Measurements from ENCODE around the gene CCDC60.

The CCDC60 gene

DNA sequence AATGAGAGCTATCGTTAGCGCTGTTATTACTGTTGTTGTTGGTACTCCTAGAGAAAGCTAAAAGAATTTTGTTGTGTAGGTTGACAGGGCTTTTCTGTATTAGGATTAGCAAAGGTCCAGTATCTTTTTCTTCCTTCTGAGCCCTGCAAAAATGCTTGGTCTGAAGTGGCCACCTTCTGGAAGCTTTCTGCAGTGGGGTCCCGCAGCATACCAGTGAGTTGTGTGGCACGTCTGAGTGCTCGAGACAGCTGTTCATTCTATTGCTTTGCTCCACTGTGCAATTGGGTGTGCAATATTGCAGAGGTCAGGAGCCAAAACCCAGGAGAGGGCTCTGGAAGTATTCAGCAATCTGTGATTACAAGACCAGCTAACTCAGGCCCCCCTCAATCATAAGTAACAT is 57.1 kb downstream of the CCDC60 start:
- H3K27ac ChIP-seq (ENCODE audit: low read length), result no peak overlapping the region
- 0 out of 2 replicates have a peak, but pooled peaks cover 6% of the 10 kb centered on the region for H3K9me3 ChIP-seq (ENCODE audit: insufficient read depth, low read depth, low read length)
- H3K9ac ChIP-seq (ENCODE audit: low read depth, low read length), result no peak overlapping the region
- no peaks in the 10 kb centered on the region for H3K27me3 ChIP-seq (ENCODE audit: insufficient read depth, low read length)
- no peak overlapping the region for H3K4me3 ChIP-seq (ENCODE audit: low read length)
- H3K4me1 ChIP-seq (ENCODE audit: insufficient read depth, low read length), result peaks cover 20% of the 10 kb centered on the region
- H3K36me3 ChIP-seq (ENCODE audit: insufficient read depth, low read depth, low read length), result no peaks in the 10 kb centered on the region

DNA sequence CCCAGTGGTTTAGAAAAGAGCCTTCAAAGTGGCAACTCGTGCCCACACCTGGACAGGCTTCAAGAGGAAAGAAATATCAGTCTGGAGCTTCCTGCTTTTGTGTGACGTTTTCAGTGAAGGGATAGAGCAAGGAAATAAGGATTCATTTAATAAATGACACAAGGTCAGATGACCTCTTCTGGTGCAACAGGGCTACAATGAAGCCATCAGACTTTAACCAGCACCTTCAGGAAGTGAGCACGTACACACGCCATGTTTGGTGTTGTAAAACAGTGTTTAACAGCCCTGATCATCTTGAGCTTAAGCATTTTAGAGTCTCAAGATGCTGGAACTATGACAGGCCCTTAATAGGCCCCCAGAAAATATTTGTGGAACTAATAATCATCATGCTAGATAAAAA is 59.1 kb downstream of the CCDC60 start:
- no peak overlapping the region for H3K9ac ChIP-seq (ENCODE audit: low read depth, low read length)
- H3K4me3 ChIP-seq (ENCODE audit: low read length), result no peak overlapping the region
- H3K9me3 ChIP-seq (ENCODE audit: insufficient read depth, low read depth, low read length), result peaks cover 13% of the 10 kb centered on the region; the same call in 1 of the 2 replicates
- peaks cover 12% of the 10 kb centered on the region; the same call in 1 of the 2 replicates for H3K4me1 ChIP-seq (ENCODE audit: insufficient read depth, low read length)
- H3K27ac ChIP-seq (ENCODE audit: low read length), result no peak overlapping the region
- no peaks in the 10 kb centered on the region for H3K27me3 ChIP-seq (ENCODE audit: insufficient read depth, low read length)
- H3K36me3 ChIP-seq (ENCODE audit: insufficient read depth, low read depth, low read length), result no peaks in the 10 kb centered on the region

DNA sequence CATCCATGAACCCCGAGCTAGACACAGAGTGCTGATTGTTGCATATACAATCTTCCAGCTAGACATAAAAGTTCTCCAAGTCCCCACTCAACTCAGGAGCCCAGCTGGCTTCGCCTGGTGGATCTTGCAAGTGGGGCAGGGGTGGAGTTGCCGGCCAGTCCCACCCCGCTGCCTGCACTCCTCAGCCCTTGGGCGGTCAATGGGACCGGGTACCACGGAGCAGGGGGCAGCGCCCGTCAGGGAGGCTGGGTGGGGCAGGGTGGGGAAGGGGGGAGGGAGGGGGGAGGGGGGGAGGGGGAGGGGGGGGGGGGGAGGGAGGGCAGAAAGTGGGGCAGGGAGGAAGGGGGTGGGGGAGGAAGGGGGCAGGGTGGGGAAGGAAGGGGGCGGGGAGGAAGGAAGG is 63.0 kb downstream of the CCDC60 start:
- Histone ChIP-seq H3K4me3 (ENCODE audit: low read length) (no peak overlapping the region), H3K27ac (ENCODE audit: low read length) (no peak overlapping the region), H3K9ac (ENCODE audit: low read depth, low read length) (no peak overlapping the region), H3K36me3 (ENCODE audit: insufficient read depth, low read depth, low read length) (no peaks in the 10 kb centered on the region), H3K9me3 (ENCODE audit: insufficient read depth, low read depth, low read length) (peaks cover 13% of the 10 kb centered on the region; the same call in 1 of the 2 replicates), H3K27me3 (ENCODE audit: insufficient read depth, low read length) (no peaks in the 10 kb centered on the region), H3K4me1 (ENCODE audit: insufficient read depth, low read length) (no peaks in the 10 kb centered on the region)

DNA sequence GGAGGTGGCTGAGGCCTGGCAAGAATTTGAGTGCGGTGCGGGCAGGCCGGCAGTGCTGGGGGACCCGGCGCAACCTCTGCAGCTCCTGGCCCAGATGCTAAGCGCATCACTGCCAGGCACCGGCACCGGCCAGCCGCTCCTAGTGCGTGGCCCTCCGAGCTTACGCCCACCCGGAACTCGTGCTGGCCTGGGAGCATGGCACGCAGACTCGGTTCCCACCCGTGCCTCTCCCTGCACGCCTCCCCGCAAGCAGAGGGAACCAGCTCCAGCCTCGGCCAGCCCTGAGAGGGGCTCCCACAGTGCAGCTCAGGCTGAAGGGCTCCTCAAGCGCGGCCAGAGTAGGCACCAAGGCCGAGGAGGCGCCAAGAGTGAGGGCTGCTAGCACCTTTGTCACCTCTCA is 63.7 kb downstream of the CCDC60 start:
- peaks cover 13% of the 10 kb centered on the region; the same call in 1 of the 2 replicates for H3K9me3 ChIP-seq (ENCODE audit: insufficient read depth, low read depth, low read length)
- H3K4me1 ChIP-seq (ENCODE audit: insufficient read depth, low read length), result no peaks in the 10 kb centered on the region
- H3K9ac ChIP-seq (ENCODE audit: low read depth, low read length), result no peak overlapping the region
- H3K4me3 ChIP-seq (ENCODE audit: low read length), result no peak overlapping the region
- no peaks in the 10 kb centered on the region for H3K27me3 ChIP-seq (ENCODE audit: insufficient read depth, low read length)
- H3K27ac ChIP-seq (ENCODE audit: low read length), result no peak overlapping the region
- no peaks in the 10 kb centered on the region for H3K36me3 ChIP-seq (ENCODE audit: insufficient read depth, low read depth, low read length)

DNA sequence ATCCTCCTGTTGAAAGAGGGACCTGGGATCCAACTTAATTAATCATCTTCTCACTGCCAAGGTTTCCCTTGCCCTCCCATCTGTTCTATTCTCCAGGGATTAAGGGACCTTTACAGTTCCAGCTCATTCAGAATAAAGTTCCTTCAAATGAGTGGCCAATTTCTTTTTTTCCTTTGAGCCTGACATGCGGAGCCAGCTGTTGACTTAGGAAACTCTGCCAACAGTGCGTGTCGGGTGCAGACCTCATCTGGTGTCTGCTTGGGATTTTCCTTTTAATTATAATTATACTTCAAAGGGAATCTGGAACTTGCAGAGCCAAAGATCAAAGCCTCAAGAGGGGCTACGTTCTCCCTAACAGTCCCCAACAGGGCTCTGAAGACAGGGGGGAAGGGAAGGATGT is 64.8 kb downstream of the CCDC60 start:
- no peak overlapping the region for H3K9ac ChIP-seq (ENCODE audit: low read depth, low read length)
- no peaks in the 10 kb centered on the region for H3K27me3 ChIP-seq (ENCODE audit: insufficient read depth, low read length)
- no peak overlapping the region for H3K4me3 ChIP-seq (ENCODE audit: low read length)
- H3K4me1 ChIP-seq (ENCODE audit: insufficient read depth, low read length), result no peaks in the 10 kb centered on the region
- no peaks in the 10 kb centered on the region for H3K36me3 ChIP-seq (ENCODE audit: insufficient read depth, low read depth, low read length)
- no peak overlapping the region for H3K27ac ChIP-seq (ENCODE audit: low read length)
- H3K9me3 ChIP-seq (ENCODE audit: insufficient read depth, low read depth, low read length), result peaks cover 13% of the 10 kb centered on the region; the same call in 1 of the 2 replicates

DNA sequence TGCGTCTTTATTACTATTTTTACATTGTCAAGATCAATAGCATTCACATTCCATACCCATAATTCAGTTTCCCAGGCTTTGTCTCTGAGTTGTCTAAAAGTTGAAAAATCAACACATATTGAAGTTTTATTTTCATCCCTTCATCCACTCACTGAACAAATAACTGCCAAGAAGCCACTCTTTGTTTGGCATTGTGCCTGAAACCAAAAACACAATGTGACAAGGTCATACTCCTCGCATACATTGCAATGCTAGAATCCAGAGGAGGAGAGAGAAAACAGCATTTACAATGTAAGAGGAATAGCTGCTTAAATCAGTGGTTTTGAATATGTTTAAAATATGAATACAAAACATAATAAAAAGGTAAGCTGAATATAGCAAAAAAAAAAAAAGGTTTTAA is 71.8 kb downstream of the CCDC60 start:
- no peak overlapping the region for H3K4me3 ChIP-seq (ENCODE audit: low read length)
- no peaks in the 10 kb centered on the region for H3K27me3 ChIP-seq (ENCODE audit: insufficient read depth, low read length)
- no peak overlapping the region for H3K27ac ChIP-seq (ENCODE audit: low read length)
- no peaks in the 10 kb centered on the region for H3K36me3 ChIP-seq (ENCODE audit: insufficient read depth, low read depth, low read length)
- no peak overlapping the region for H3K9ac ChIP-seq (ENCODE audit: low read depth, low read length)
- H3K9me3 ChIP-seq (ENCODE audit: insufficient read depth, low read depth, low read length), result no peaks in the 10 kb centered on the region
- H3K4me1 ChIP-seq (ENCODE audit: insufficient read depth, low read length), result no peaks in the 10 kb centered on the region

DNA sequence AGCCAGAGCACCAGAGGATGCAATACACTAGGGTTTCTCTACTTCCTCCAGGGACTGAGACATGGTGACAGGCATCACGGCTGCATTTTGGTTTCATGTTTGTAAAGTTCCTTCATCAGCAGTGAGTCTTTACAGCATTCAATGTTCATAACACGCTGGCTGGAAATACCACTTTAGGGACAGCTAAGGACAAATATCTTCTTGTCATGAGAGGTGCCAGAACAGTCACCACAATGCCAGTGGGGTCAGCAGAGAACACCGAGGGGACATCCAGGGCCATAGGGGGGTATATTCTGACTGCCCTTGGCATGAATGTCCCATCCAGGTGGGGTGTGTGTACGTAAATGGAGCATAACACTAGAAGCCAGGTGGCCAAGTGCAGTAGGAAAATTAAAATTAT is 72.3 kb downstream of the CCDC60 start:
- H3K4me3 ChIP-seq (ENCODE audit: low read length), result no peak overlapping the region
- no peaks in the 10 kb centered on the region for H3K36me3 ChIP-seq (ENCODE audit: insufficient read depth, low read depth, low read length)
- no peak overlapping the region for H3K9ac ChIP-seq (ENCODE audit: low read depth, low read length)
- H3K27ac ChIP-seq (ENCODE audit: low read length), result no peak overlapping the region
- H3K9me3 ChIP-seq (ENCODE audit: insufficient read depth, low read depth, low read length), result no peaks in the 10 kb centered on the region
- no peaks in the 10 kb centered on the region for H3K4me1 ChIP-seq (ENCODE audit: insufficient read depth, low read length)
- no peaks in the 10 kb centered on the region for H3K27me3 ChIP-seq (ENCODE audit: insufficient read depth, low read length)

DNA sequence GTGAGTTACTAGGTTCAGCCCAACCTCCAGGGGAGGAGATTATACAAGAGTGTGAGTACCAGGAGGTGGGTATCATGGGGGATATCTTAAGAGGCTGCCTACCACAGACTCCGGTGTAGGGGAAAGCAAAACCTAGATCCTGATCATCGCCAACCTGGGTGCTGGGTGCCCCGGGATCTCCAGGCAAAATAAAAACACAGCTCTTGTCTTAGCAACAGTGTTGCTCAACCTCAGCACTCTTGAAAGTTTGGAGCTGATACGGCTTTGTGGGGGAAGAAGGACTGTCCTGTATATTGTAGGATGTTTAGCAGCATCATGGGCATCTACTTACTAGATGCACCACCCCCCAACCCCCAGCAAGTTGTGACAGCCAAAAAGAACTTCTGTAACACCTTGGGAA is 74.5 kb downstream of the CCDC60 start:
- Histone ChIP-seq H3K4me3 (ENCODE audit: low read length) (no peak overlapping the region), H3K36me3 (ENCODE audit: insufficient read depth, low read depth, low read length) (no peaks in the 10 kb centered on the region), H3K27me3 (ENCODE audit: insufficient read depth, low read length) (no peaks in the 10 kb centered on the region), H3K9ac (ENCODE audit: low read depth, low read length) (no peak overlapping the region), H3K9me3 (ENCODE audit: insufficient read depth, low read depth, low read length) (no peaks in the 10 kb centered on the region), H3K27ac (ENCODE audit: low read length) (no peak overlapping the region), H3K4me1 (ENCODE audit: insufficient read depth, low read length) (peaks cover 4% of the 10 kb centered on the region; the same call in 1 of the 2 replicates)

DNA sequence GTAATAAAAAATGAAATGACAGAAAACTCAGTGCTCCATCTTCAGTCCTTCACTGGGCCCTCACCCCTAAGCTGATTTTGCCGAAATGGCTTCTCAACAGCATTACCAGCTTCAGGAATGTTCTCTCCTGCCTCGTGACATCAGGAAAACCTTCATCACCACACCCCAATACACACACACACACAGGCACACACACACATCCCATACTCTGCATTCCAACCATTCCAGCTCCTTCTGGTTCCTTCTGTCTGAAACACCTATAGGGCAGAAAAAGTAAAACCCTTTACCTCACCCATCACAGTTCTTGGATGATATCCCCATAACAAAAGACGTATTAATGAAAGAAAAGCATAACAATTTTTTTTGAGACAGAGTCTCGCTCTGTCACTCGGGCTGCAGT is 75.9 kb downstream of the CCDC60 start:
- H3K36me3 ChIP-seq (ENCODE audit: insufficient read depth, low read depth, low read length), result no peaks in the 10 kb centered on the region
- no peak overlapping the region for H3K9ac ChIP-seq (ENCODE audit: low read depth, low read length)
- H3K4me3 ChIP-seq (ENCODE audit: low read length), result no peak overlapping the region
- H3K27me3 ChIP-seq (ENCODE audit: insufficient read depth, low read length), result no peaks in the 10 kb centered on the region
- no peaks in the 10 kb centered on the region for H3K9me3 ChIP-seq (ENCODE audit: insufficient read depth, low read depth, low read length)
- peaks cover 4% of the 10 kb centered on the region; the same call in 1 of the 2 replicates for H3K4me1 ChIP-seq (ENCODE audit: insufficient read depth, low read length)
- no peak overlapping the region for H3K27ac ChIP-seq (ENCODE audit: low read length)

DNA sequence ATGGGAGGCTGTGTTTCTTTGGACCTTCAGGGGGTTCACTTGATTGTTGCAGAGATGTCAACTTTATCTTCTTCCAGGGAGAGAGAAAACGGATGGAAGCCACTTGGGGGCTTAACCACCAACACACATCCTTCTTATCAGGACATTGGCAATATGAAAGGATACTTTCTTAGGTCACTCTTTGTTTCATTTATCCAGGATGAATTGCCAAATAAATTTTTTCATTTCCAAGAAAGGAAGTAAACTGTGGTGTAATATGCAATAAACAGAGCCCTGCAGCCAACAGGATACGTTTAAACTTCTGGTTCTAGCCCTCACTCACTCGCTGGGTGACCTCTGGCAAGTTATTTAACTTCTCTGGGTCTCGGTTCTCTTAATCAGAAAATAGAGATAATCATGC is 77.8 kb downstream of the CCDC60 start:
- Histone ChIP-seq H3K27ac (ENCODE audit: low read length) (no peak overlapping the region), H3K9ac (ENCODE audit: low read depth, low read length) (no peak overlapping the region), H3K9me3 (ENCODE audit: insufficient read depth, low read depth, low read length) (no peaks in the 10 kb centered on the region), H3K4me3 (ENCODE audit: low read length) (no peak overlapping the region), H3K4me1 (ENCODE audit: insufficient read depth, low read length) (peaks cover 4% of the 10 kb centered on the region; the same call in 1 of the 2 replicates), H3K27me3 (ENCODE audit: insufficient read depth, low read length) (no peaks in the 10 kb centered on the region), H3K36me3 (ENCODE audit: insufficient read depth, low read depth, low read length) (no peaks in the 10 kb centered on the region)

DNA sequence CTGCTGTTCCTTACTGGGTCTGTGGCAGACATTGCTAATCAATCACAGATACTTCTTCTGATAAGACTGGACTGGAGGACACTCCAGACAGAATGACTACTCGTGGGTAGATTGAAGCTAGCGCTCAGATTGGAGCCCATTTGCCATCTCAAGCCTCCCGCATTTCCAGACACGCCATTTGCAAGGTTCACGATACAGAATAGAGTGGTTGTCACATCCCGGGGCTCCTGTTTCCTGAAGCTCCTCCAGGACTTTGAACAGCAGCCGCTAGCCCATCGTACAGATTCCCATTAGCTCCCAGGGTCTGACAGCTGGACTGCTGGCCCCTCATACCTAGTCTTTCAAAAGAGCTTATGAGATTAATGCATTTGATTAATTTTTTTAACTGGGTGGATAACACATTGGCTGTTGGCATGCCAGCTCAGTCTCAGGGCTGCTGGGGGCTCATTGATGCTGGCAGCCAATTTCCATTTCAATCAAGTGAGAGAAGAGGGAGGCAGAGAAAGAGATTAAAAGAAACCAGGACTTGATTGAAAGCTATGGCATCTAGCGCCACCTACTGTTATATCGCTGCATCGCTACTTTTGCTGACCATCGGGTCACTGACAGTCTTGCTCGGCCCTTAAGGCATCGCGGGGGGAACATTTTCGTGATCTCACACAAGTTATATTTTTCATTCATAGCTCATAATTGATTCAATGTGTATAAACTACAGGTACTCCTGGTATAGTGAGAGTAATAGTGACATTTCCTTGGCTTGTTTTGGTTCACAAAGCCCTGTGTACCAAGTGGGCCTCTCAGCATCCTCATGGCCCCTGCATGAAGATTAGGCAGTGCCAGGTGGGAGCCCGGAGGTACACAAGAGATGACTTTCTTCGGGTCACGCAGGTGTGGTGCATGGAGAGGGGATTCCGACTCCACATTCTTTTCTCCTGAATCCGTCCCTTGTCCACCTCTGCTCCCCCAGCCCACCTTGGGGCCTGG is 78.6 kb downstream of the CCDC60 start:
- H3K9ac ChIP-seq (ENCODE audit: low read depth, low read length), result no peak overlapping the region
- H3K4me1 ChIP-seq (ENCODE audit: insufficient read depth, low read length), result peaks cover 4% of the 10 kb centered on the region; the same call in 1 of the 2 replicates
- H3K36me3 ChIP-seq (ENCODE audit: insufficient read depth, low read depth, low read length), result no peaks in the 10 kb centered on the region
- H3K27me3 ChIP-seq (ENCODE audit: insufficient read depth, low read length), result no peaks in the 10 kb centered on the region
- H3K27ac ChIP-seq (ENCODE audit: low read length), result no peak overlapping the region
- peak overlapping the region; percentile 55; the same call in 1 of the 2 replicates for H3K4me3 ChIP-seq (ENCODE audit: low read length)
- H3K9me3 ChIP-seq (ENCODE audit: insufficient read depth, low read depth, low read length), result no peaks in the 10 kb centered on the region

DNA sequence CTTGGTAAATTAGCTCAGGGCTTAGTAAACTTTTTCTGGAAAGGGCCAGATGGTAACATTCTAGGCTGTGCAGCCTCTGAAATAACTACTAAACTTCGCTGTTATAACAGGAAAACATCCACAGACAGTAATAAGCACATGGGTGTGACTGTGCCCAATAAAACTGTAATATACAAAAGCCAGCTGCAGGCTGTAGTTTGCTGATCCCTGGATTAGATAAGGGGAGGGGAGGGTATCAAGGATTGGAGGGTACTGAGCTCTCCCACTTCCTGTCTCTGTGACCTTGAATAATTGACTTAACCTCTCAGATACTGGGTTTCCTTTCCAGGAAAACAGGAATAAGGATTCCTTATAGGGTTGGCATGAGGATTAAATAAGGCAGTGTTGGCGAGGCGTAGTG is 81.2 kb downstream of the CCDC60 start:
- Histone ChIP-seq H3K4me3 (ENCODE audit: low read length) (no peak overlapping the region), H3K9ac (ENCODE audit: low read depth, low read length) (no peak overlapping the region), H3K27ac (ENCODE audit: low read length) (no peak overlapping the region), H3K4me1 (ENCODE audit: insufficient read depth, low read length) (peaks cover 4% of the 10 kb centered on the region; the same call in 1 of the 2 replicates), H3K9me3 (ENCODE audit: insufficient read depth, low read depth, low read length) (no peaks in the 10 kb centered on the region), H3K36me3 (ENCODE audit: insufficient read depth, low read depth, low read length) (no peaks in the 10 kb centered on the region), H3K27me3 (ENCODE audit: insufficient read depth, low read length) (no peaks in the 10 kb centered on the region)

All from iPS-20b (cell line).